ENCODE results near the gene C10orf67.
"Not testable (repeated sequence)": the region's sequence is repeated elsewhere in the genome, so short reads cannot be mapped to it uniquely, and the experiment has no call there.

The C10orf67 gene

GRCh38 chr10:23322082-23322481 lies 22.5 kb downstream of the C10orf67 start:
- DNase-seq (ENCODE audit: low spot score) = no peak

GRCh38 chr10:23319835-23320234 lies 24.8 kb downstream of the C10orf67 start:
- no peak for DNase-seq (ENCODE audit: low spot score)

DNA sequence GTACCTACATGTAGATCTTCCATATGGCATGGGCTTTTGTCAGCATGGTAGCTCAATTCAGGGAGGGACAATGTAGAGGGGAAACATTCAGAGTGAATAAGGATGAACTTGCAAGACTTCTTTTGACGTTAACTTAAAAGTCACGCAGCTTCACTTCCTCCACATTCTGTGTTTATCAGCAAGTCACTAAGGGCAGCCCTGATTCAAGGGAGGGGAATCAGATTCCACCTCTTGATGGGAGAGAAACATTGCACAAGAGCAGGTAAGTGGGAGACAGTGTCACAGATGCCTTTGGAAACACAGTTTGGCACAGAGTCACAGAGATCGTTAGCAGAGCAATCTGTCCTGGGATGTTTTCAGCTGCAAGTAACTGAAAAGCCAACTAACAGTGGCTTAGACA lies 26.2 kb downstream of the C10orf67 start:
- DNase-seq (ENCODE audit: low spot score) = no peak

DNA sequence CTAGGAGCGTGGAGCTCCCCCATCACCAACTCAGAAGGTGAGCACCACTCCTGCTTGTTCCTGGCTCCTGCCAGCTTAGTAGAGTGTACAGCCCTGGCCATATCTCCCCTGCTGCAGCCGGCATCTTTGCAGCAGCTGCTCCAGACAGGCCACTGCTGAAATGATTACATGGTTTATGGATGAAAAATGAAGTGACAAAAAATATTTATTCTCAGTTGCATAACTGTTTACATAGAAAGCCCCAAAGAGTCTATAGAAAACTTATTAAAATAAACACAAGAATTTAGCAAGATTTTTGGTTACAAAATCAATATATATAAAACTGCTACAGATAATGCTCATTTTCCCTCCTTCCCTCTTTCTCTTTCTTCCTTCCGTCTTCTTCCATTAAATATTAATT lies 27.2 kb downstream of the C10orf67 start:
- no peak for DNase-seq (ENCODE audit: low spot score)

DNA sequence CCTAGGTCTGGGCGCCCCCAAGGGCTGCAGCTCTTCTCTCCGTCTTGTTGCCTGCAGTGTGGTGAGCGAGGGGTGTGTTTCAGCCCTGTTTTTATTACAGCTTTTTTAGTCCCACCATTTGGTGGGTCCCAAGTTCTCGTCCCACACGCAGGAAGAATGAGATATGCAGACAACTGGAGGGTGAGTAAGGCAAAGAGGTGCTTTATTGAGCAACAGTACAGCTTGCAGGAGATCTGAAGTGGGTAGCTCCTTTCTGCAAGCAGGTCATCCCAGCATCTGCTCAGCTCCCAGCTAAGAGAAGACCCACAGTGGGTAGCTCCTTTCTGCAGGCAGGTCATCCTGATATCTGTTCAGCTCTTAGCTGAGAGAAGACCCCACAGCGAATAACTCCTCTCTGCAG lies 28.2 kb downstream of the C10orf67 start:
- no peak for DNase-seq (ENCODE audit: low spot score)

- no peak for DNase-seq (ENCODE audit: low spot score)
These were observed 28.6 kb downstream of the C10orf67 start for GRCh38 chr10:23315966-23316365.

DNA sequence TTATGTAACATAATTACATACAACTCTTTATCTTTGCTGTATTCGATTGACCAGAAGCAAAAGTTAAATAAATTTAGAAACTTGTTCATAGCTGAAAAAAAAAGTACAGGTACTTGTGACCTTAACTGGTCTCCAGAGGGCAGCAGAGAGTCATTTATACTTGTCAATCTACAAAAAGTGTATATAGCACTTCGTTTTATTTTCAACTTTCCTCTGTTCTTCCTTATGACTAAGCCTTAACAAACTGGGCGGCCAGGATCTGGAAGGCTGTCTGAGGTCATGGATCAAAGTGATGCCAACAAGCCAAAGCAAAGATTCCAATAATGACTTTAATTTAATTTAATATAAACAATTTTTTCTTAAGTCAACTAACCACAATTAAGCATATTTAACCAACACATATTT lies 29.8 kb downstream of the C10orf67 start:
- peak; percentile 38 for DNase-seq (ENCODE audit: low spot score)

DNA sequence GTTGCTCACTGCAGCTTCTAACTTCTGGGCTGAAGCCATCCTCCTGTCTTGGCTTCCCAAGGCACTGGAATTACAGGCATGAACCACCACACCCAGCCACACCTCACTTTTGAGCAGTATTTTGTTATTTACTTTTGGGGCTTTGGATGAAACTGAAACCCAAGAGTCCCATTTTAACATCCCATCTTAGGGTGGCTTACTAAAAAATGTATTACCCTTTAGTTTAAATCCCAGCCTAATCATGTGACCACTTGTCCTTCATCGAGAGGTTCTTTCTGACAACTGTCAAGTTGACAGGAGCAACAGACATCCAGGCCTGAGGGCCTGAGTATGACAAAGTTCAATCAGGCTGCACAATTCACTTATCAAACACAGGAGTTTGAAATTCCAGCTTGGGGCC lies 33.6 kb downstream of the C10orf67 start:
- no peak for DNase-seq (ENCODE audit: low spot score)

GRCh38 chr10:23310404-23310803 lies 34.2 kb downstream of the C10orf67 start:
- DNase-seq (ENCODE audit: low spot score) = no peak

- DNase-seq (ENCODE audit: low spot score) = not testable (repeated sequence)
These were observed 44.6 kb downstream of the C10orf67 start for GRCh38 chr10:23299961-23300360.

- no peak for DNase-seq (ENCODE audit: low spot score)
These were observed 49.9 kb downstream of the C10orf67 start for GRCh38 chr10:23294638-23295247.

DNA sequence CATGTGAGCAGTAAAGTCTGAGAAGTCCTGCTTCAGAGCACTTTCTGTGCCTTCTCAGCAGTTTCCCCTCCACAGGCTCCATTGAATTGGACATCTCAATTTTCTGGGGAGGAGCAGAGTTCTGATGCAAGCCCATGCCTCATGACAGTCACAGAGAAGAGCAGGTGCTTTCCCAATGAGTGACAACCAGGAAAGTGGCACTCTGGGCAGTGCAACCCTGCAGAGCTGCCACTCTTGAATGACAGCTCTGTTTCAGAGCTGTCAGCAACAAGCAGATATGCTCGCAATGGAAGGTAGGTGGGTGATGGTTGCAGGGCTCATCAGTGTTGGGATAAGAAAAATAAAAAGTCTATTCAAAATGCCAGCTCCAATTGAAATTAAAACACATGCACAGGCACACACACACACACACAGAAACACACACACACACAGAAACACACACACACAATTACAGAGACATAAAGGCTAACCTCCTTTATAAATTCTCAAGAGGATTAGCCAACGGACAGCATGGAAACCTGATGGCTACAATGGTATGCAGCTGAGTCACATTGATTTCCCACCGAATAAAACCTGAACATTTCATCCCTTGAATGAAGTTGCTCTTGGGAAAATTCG lies 50.5 kb downstream of the C10orf67 start:
- DNase-seq (ENCODE audit: low spot score) = no peak

DNA sequence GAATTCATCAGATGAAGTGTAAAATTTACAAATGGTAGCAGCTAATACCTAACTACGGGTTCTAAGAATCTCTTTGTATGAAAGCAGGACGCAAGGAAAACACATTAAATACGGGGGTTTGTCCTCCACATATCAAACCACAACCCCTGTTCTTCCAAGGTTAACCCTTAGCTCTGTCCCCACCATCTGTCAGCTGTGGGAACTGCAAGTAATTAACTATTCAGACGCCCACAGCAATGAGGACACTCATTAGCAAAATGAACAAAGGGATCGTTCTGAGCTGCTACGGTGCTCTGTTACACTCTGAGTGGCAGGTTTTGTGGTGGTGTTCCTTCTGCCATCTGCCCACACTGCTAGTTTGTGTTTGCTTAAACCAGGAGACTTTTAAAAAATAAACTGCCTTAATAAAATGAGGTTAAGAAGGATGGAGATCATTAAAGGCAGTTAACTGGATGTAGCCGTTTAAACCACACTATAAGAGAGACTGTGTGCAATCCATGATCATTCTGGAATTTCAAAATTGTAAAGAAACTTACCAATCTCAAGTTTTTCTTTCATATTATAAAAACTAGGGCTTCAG lies 51.4 kb downstream of the C10orf67 start:
- DNase-seq (ENCODE audit: low spot score) = peak; percentile 14

- DNase-seq (ENCODE audit: low spot score) = no peak
These were observed 52.9 kb downstream of the C10orf67 start for GRCh38 chr10:23291551-23292334.

DNA sequence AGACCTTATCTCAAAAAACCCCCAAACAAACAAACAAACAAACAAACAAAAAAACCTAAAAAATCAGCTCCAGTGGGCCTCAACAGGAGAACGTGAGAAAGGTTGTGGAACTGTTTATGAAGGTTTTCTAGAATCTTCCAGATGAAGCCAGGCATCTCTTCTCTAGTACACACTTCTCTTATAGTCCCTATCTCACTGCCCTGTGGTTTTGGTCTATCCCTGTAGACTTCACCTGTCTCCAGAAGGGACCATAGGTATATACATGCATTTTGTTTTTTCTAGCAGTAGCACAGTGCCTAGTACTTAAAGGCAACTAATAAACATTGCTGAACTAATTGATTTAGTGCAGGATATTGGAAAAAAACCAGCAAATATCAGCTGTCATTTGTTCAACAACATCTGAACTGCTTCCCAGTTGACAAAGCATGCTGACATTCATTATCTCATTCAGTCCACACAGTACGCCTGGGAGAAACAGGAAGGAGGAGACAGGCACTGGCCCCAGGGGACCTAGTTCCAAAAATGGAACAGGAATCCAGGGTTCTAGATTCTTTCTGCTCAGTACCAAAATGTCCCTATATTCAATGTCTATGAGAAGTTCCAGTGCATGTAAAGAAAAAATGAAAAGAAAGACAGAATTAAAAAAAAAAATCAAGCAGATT lies 59.8 kb downstream of the C10orf67 start:
- no peak for DNase-seq (ENCODE audit: low spot score)

DNA sequence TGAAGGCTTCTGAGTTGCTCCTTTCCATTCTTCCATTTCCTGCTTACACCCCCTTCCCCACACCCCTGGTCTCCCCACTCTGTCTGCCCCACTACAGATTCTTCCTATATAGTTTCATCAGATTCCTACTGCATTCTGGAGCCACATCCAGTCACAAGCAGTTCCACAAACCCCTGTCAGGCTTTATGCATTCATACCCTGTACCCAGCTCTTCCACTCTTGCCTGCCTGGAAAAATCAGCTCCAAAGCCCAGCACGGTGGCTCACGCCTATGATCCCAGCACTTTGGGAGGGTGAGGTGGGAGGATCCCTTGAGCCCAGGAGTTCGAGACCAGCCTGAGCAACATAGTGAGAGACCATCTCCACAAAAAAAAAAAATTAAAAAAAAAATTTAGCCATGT lies 60.4 kb downstream of the C10orf67 start:
- no peak for DNase-seq (ENCODE audit: low spot score)

- DNase-seq (ENCODE audit: low spot score) = no peak
These were observed 60.9 kb downstream of the C10orf67 start for GRCh38 chr10:23283680-23284079.

DNA sequence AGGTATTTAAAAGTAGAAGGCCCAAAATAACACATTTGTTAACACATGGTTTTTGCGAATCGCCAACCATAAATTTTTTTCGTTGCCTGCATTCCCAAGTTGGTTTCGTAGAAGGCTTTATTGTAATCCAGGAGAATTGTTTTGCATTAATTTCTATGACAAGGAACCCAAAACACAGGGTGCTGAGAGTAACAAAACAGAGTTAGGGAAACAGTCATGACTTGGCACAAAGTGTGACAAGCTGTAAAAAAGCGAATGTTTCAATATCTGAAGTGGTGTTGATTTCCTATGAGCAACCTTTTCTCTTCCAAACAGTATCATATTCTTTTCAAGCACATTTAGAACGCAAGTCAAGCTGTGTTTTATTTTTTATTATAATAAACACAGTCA lies 63.6 kb downstream of the C10orf67 start:
- no peak for DNase-seq (ENCODE audit: low spot score)

DNA sequence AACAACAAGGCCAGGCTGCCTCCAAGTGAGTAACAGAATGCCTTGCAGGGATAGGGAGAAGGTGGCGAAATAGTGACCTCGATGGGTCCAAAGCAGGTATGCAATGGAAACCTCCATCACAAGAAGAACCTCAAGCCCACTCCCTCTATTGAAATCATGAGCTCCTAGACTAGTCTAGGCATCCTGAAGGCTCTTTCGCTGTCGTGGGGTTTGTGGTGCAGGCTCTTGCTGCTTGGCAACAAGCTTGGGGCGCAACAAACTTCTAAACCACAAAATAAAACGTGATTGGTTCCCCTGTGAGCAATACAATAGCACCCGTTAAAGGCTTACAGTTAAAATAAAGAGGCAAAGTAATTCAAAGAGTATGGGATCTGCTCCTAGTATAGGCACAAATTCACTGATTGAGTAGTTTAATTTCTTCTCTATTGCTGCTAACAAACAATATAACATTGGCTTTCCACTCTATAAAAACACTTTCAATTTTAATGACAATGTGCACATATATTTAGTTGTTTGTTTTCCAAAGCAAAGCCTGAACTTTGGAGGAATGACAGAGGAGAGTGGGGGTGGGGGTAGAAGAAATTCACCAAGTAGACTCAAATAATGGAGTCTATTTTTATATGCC lies 64.1 kb downstream of the C10orf67 start:
- no peak for DNase-seq (ENCODE audit: low spot score)

DNA sequence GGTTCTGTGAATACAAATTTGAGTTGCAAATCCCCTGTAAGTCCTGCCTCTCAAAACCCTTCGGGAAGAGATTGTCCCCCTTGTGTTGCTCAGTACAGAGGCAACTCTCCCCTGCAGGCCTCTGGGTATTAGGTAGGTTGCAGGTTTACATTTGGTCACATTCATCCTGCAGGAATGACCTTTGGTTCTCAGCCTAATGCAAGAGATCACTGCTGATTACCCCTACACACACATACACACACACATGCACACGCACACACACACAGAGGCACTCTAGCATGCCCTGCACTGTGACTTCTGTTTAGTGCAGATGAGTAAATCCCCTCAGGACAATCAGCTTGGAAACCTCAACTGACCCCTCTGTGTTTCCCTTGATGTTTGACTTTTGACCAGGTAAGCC lies 69.2 kb downstream of the C10orf67 start:
- no peak for DNase-seq (ENCODE audit: low spot score)

- DNase-seq (ENCODE audit: low spot score) = not testable (repeated sequence)
These were observed 70.4 kb downstream of the C10orf67 start for GRCh38 chr10:23274179-23274578.

- DNase-seq (ENCODE audit: low spot score) = no peak
These were observed 74.1 kb downstream of the C10orf67 start for GRCh38 chr10:23270531-23270930.

Measured in COLO829 (cell line).